ENCODE data around the gene KLHL22.

GRCh38 chr22:20451920-20452319 lies 43.7 kb downstream of the KLHL22 start:
- TF ChIP-seq POLR2AphosphoS5 (IDR thresholded peaks at IDR 0.05; ENCODE audit: low read depth, low read length): no peak
- no peak for TF ChIP-seq POLR2A (IDR thresholded peaks at IDR 0.05; ENCODE audit: low read depth, low read length)

All from GM12892 (cell line).